GM12878 (cell line): ENCODE data around the gene C4BPB.

Source experiments
- CTCF ChIP-seq, 3 experiments: IDR thresholded peaks in 2 of 3; conservative IDR thresholded peaks in 1 of 3; 2 replicates each; pipeline ENCODE4 v1.5.1; 2011; ENCODE audit warnings: low read depth in 3 of 3, low read length in 3 of 3, mild to moderate bottlenecking in 3 of 3, control low read depth in 2 of 3, moderate library complexity in 2 of 3, inconsistent platforms in 1 of 3, mixed read lengths in 1 of 3; ENCODE audit not compliant: control insufficient read depth in 2 of 3, insufficient read depth in 1 of 3; ENCODE audit errors: extremely low read depth in 1 of 3
- EZH2 ChIP-seq: IDR thresholded peaks from 2 replicates; pipeline ENCODE4 v1.6.1; 2012; ENCODE audit warnings: low read depth, mild to moderate bottlenecking, control low read depth, inconsistent platforms, low read length, borderline replicate concordance; ENCODE audit not compliant: control insufficient read depth
- GABPA ChIP-seq: IDR thresholded peaks from 2 replicates; pipeline ENCODE4 v1.6.1; 2014; ENCODE audit warnings: antibody characterized with exemption, low read depth, mild to moderate bottlenecking, inconsistent platforms
- POLR2AphosphoS5 ChIP-seq: IDR thresholded peaks from 2 replicates; pipeline ENCODE4 v1.6.1; 2011; ENCODE audit warnings: mild to moderate bottlenecking, low read length, inconsistent platforms
- POU2F2 ChIP-seq: IDR thresholded peaks from 3 replicates; pipeline ENCODE4 v1.6.1; 2011; ENCODE audit warnings: low read depth, mild to moderate bottlenecking, low read length, borderline replicate concordance
- RAD51 ChIP-seq: fragments of 450-650 bp; IDR thresholded peaks from 2 replicates; pipeline ENCODE4 v1.6.1; 2016; ENCODE audit warnings: moderate library complexity, mild to moderate bottlenecking, inconsistent platforms
- SUZ12 ChIP-seq: fragments of 200-600 bp; sonication (generic); IDR thresholded peaks from one replicate; pipeline ENCODE4 v1.6.1; 2018; ENCODE audit warnings: antibody characterized with exemption, mild to moderate bottlenecking; ENCODE audit not compliant: unreplicated experiment

GRCh38 chr1:207069858-207070506, 18.7 kb upstream of the C4BPB start:
- TF ChIP-seq EZH2 (no peak), RAD51 (no peak), CTCF (IDR thresholded peaks at IDR 0.05 in 2 of 3, conservative IDR thresholded peaks at IDR 0.05 in 1 of 3; ENCODE audit: control insufficient read depth in 2 of 3, extremely low read depth in 1 of 3, insufficient read depth in 1 of 3, low read depth in 3 of 3, low read length in 3 of 3) (no peak), POU2F2 (no peak), POLR2AphosphoS5 (no peak), SUZ12 (no peak), GABPA (no peak)
